Fibroblast of lung (primary cell): ENCODE data around the gene NEK11. TPM values are rescaled to one million over a fixed set of nuclear protein-coding genes. Genes with fewer than 3 reads are reported as not detected.
"Not testable (repeated sequence)": the region's sequence is repeated elsewhere in the genome, so short reads cannot be mapped to it uniquely, and the experiment has no call there.

Experiments
- DNase-seq, 2 donors: peaks; one replicate each; pipeline versions ENCODE4 v3.0.0 to v3.0.0-alpha.2; 2010; ENCODE audit warnings: low read depth in 2 of 2
- H2AFZ ChIP-seq: 2 replicates; pipeline ENCODE4 v1.5.1; 2012; ENCODE audit warnings: low read length, control low read depth, inconsistent platforms
- H3K27ac ChIP-seq: 2 replicates; pipeline ENCODE4 v1.5.1; 2011; ENCODE audit warnings: low read length, control low read depth; ENCODE audit not compliant: insufficient read depth
- H3K27me3 ChIP-seq: 2 replicates; pipeline ENCODE4 v1.5.1; 2011; ENCODE audit warnings: mild to moderate bottlenecking, low read length; ENCODE audit not compliant: control insufficient read depth, insufficient read depth
- H3K36me3 ChIP-seq: 2 replicates; pipeline ENCODE4 v1.5.1; 2011; ENCODE audit warnings: low read length; ENCODE audit not compliant: control insufficient read depth, insufficient read depth
- H3K4me1 ChIP-seq: 2 replicates; pipeline ENCODE4 v1.5.1; 2011; ENCODE audit warnings: low read length; ENCODE audit not compliant: control insufficient read depth, insufficient read depth; ENCODE audit errors: extremely low read depth
- H3K4me2 ChIP-seq: 2 replicates; pipeline ENCODE4 v1.5.1; 2011; ENCODE audit warnings: low read length, control low read depth; ENCODE audit not compliant: insufficient read depth; ENCODE audit errors: extremely low read depth
- H3K4me3 ChIP-seq, 4 experiments: fragments of 200-600 bp in 1 of 4; sonication (generic) in 1 of 4; replicated peaks in 1 of 4; 2 replicates each; pipeline ENCODE4 v1.5.1; 2011 to 2016; ENCODE audit warnings: low read length in 4 of 4, low read depth in 3 of 4, mild to moderate bottlenecking in 3 of 4, control low read depth in 2 of 4, inconsistent platforms in 1 of 4, mixed read lengths in 1 of 4; ENCODE audit not compliant: insufficient read depth in 1 of 4; ENCODE audit errors: control extremely low read depth in 1 of 4
- H3K79me2 ChIP-seq: 2 replicates; pipeline ENCODE4 v1.5.1; 2012; ENCODE audit warnings: mild to moderate bottlenecking, low read length, inconsistent platforms; ENCODE audit not compliant: control insufficient read depth, insufficient read depth
- H3K9ac ChIP-seq: 2 replicates; pipeline ENCODE4 v1.5.1; 2011; ENCODE audit warnings: mild to moderate bottlenecking, low read length, control low read depth; ENCODE audit not compliant: insufficient read depth
- H3K9me3 ChIP-seq: 2 replicates; pipeline ENCODE4 v1.5.1; 2012; ENCODE audit warnings: low read depth, low read length; ENCODE audit not compliant: control insufficient read depth, insufficient read depth
- H4K20me1 ChIP-seq: 2 replicates; pipeline ENCODE4 v1.5.1; 2011; ENCODE audit warnings: low read length; ENCODE audit not compliant: control insufficient read depth, insufficient read depth; ENCODE audit errors: extremely low read depth
- EZH2 ChIP-seq: IDR thresholded peaks from 2 replicates; pipeline ENCODE4 v1.5.1; 2012; ENCODE audit warnings: low read length, control low read depth, mild to moderate bottlenecking; ENCODE audit errors: missing control alignments
- polyA plus RNA-seq, 2 donors: library from polyadenylated mRNA; depleted of rRNA in 1 of 2; stranded (reverse) in 1 of 2; unstranded in 1 of 2; fragments of >200 nt; gene quantifications; 2 replicates each; pipeline ENCODE4 v1.2.1, GENCODE V29; 2011 to 2012; ENCODE audit warnings: missing spikeins in 1 of 2
- total RNA-seq: library from RNA; depleted of rRNA; stranded (reverse); fragments of >200 nt; gene quantifications from 2 replicates; pipeline ENCODE4 v1.2.1, GENCODE V29; 2014
- TF ChIP-seq, protein P1 (sequence below), 2 donors: IDR thresholded peaks in 1 of 2; conservative IDR thresholded peaks in 1 of 2; 1 replicate in 1 of 2; 2 replicates in 1 of 2; pipeline ENCODE4 v1.5.1; 2011 to 2012; ENCODE audit warnings: low read length in 2 of 2, control low read depth in 1 of 2, inconsistent platforms in 1 of 2, low read depth in 1 of 2, mild to moderate bottlenecking in 1 of 2

Gene NEK11
- total and polyA plus RNA-seq, 2 donors (not counting 1 experiment from before 2014, with no cell fraction given): 4.3 to 13.0 TPM

DNA sequence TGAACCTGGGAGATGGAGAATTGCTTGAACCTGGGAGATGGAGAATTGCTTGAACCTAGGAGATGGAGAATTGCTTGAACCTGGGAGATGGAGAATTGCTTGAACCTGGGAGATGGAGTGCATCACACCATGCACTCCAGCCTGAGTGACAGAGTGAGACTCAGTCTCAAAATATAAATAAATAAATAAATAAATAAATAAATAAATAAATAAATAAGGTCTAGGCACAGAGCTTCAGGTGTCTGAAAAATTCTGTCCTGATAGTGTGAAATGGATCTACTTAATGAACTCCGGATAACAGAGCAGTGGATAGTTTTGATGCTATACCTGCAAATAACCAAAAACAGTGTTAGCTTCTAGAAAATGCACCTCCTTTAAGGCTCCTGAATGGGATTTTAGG, 330.6 kb downstream of the NEK11 start:
- Histone ChIP-seq H3K9me3 (no peaks in the 10 kb centered on the region), H3K9ac (no peak overlapping the region), H3K36me3 (no peaks in the 10 kb centered on the region), H4K20me1 (no peaks in the 10 kb centered on the region), H3K4me2 (no peak overlapping the region), H3K4me3 (no peak overlapping the region), H3K4me1 (no peaks in the 10 kb centered on the region), H3K27ac (no peak overlapping the region), H2AFZ (no peak overlapping the region), H3K27me3 (no peaks in the 10 kb centered on the region), H3K79me2 (no peaks in the 10 kb centered on the region)
- DNase-seq: no peak
- TF ChIP-seq, protein P1, sequence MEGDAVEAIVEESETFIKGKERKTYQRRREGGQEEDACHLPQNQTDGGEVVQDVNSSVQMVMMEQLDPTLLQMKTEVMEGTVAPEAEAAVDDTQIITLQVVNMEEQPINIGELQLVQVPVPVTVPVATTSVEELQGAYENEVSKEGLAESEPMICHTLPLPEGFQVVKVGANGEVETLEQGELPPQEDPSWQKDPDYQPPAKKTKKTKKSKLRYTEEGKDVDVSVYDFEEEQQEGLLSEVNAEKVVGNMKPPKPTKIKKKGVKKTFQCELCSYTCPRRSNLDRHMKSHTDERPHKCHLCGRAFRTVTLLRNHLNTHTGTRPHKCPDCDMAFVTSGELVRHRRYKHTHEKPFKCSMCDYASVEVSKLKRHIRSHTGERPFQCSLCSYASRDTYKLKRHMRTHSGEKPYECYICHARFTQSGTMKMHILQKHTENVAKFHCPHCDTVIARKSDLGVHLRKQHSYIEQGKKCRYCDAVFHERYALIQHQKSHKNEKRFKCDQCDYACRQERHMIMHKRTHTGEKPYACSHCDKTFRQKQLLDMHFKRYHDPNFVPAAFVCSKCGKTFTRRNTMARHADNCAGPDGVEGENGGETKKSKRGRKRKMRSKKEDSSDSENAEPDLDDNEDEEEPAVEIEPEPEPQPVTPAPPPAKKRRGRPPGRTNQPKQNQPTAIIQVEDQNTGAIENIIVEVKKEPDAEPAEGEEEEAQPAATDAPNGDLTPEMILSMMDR (conservative IDR thresholded peaks at IDR 0.05 in 1 of 2, IDR thresholded peaks at IDR 0.05 in 1 of 2; ENCODE audit: low read depth in 1 of 2, low read length in 2 of 2): no peak
- TF ChIP-seq EZH2: no peak

DNA sequence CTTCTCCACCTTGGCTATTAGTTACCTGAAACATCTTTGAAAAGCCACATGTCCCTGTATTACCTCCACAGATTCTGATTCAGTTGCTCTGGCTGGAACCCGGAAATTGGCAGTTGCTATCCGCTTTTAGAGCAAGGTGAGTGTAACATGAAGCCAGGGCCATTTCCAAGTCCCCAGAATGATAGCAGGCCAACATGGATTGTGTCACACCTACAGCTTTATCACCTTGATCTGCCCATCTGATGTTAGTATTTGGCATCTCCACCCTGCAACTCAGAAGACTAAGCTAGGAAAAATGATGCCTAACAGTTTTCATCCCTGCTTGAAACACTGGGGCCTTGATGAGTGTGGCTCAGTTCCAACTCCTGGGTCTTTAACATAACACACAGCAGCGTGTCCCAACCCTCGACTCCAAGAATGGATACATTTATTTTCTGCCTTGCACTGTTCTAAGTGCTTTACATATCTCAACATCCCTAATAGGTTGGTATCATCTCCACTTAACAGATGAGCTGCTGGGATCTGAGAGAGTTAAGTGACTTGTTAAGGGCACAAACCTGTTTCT, 333.6 kb downstream of the NEK11 start:
- Histone ChIP-seq H4K20me1 (no peaks in the 10 kb centered on the region), H3K36me3 (no peaks in the 10 kb centered on the region), H2AFZ (no peak overlapping the region), H3K4me2 (no peak overlapping the region), H3K9me3 (no peaks in the 10 kb centered on the region), H3K4me1 (no peaks in the 10 kb centered on the region), H3K27me3 (no peaks in the 10 kb centered on the region), H3K79me2 (no peaks in the 10 kb centered on the region), H3K27ac (no peak overlapping the region), H3K9ac (no peak overlapping the region), H3K4me3 (no peak overlapping the region)
- no peak for DNase-seq
- no peak for TF ChIP-seq EZH2
- TF ChIP-seq, protein P1 (conservative IDR thresholded peaks at IDR 0.05 in 1 of 2, IDR thresholded peaks at IDR 0.05 in 1 of 2; ENCODE audit: low read depth in 1 of 2, low read length in 2 of 2): no peak

DNA sequence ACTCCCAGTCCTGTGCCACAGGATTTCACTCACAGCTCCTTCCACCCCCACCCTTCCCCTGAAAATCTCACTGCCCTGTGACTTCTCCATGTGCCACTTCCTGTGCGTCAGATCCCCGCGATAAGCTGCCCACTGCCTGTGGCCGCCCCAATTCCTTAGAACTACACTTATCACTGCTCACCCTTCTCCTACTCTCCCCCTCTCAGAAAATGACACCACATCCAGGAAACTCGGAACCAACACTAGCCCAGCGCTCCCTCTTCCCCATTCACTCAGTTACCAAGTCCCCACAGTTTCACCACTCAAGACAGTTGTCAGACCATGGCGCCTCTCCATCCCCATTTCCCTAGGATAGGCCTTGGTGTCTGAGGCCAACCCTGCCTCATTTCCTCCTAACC, 334.4 kb downstream of the NEK11 start:
- H3K27ac ChIP-seq, H3K36me3 ChIP-seq, H3K4me1 ChIP-seq, H2AFZ ChIP-seq, H3K79me2 ChIP-seq, H3K9me3 ChIP-seq, H3K9ac ChIP-seq, H3K4me3 ChIP-seq, H4K20me1 ChIP-seq, DNase-seq, H3K27me3 ChIP-seq, H3K4me2 ChIP-seq: not testable (repeated sequence)
